Measurements from ENCODE around the gene PIP5K1C.

DNA sequence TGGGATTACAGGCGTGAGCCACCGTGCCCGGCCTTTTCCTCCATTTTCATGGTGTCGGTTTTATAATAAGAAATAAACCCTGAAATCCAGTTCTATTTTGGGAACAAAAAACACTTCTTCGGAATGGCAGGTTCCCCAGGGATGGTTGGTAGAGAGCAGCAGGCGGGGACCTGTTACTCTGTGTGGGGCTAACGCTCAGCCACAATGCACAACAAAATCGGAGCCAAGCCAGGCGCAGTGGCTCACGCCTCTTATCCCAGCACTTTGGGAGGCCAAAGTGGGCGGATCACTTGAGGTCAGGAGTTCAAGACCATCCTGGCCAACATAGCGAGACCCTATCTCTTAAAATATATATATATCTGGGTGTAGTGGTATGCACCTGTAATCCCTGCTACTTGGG, 99.2 kb downstream of the PIP5K1C start:
- TF ChIP-seq, protein P1, sequence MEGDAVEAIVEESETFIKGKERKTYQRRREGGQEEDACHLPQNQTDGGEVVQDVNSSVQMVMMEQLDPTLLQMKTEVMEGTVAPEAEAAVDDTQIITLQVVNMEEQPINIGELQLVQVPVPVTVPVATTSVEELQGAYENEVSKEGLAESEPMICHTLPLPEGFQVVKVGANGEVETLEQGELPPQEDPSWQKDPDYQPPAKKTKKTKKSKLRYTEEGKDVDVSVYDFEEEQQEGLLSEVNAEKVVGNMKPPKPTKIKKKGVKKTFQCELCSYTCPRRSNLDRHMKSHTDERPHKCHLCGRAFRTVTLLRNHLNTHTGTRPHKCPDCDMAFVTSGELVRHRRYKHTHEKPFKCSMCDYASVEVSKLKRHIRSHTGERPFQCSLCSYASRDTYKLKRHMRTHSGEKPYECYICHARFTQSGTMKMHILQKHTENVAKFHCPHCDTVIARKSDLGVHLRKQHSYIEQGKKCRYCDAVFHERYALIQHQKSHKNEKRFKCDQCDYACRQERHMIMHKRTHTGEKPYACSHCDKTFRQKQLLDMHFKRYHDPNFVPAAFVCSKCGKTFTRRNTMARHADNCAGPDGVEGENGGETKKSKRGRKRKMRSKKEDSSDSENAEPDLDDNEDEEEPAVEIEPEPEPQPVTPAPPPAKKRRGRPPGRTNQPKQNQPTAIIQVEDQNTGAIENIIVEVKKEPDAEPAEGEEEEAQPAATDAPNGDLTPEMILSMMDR (IDR thresholded peaks at IDR 0.05), result no peak
- TF ChIP-seq POLR2A (IDR thresholded peaks at IDR 0.05) (no peak), EP300 (IDR thresholded peaks at IDR 0.05; ENCODE audit: low read depth) (no peak), POLR2AphosphoS5 (IDR thresholded peaks at IDR 0.05) (no peak)
